Measurements from ENCODE around the gene NEGR1. TPM values are rescaled to one million over a fixed set of nuclear protein-coding genes. Genes with fewer than 3 reads are reported as not detected.

Gene NEGR1
- total RNA-seq, 4 donors from 2014 or later, result 4.1 to 12.4 (median 10.2) TPM

- H3K9me3 ChIP-seq, result no peaks in the 10 kb centered on the region
- WGBS, 2 donors, result 57 to 62% methylated on average over 3 of the region's 3 CpGs
- no peaks in the 10 kb centered on the region for H3K36me3 ChIP-seq
- TF ChIP-seq POLR2A (IDR thresholded peaks at IDR 0.05) (no peak), CTCF (IDR thresholded peaks at IDR 0.05) (no peak)
- H3K27me3 ChIP-seq, result no peaks in the 10 kb centered on the region
- no peak overlapping the region for H3K4me3 ChIP-seq (replicated peaks in 1 of 3)
- H3K27ac ChIP-seq, result no peak overlapping the region
- intact Hi-C loops (cut with DNase I), result no loop called here
- H3K4me1 ChIP-seq, result no peaks in the 10 kb centered on the region
- DNase-seq, result no peak
Measured at GRCh38 chr1:71918630-71919029, 363.7 kb downstream of the NEGR1 start.

GRCh38 chr1:71916894-71917293 lies 365.4 kb downstream of the NEGR1 start:
- intact Hi-C loops (cut with DNase I), result no loop called here
- 73 to 88% methylated on average over 4 of the region's 4 CpGs for WGBS, 2 donors
- no peaks in the 10 kb centered on the region for H3K27me3 ChIP-seq

GRCh38 chr1:71914626-71915025 lies 367.7 kb downstream of the NEGR1 start:
- Histone ChIP-seq H3K36me3 (no peaks in the 10 kb centered on the region), H3K4me3 (replicated peaks in 1 of 3) (no peak overlapping the region), H3K4me1 (peaks cover 0 to 20% of the 10 kb centered on the region in 2 donors), H3K27me3 (no peaks in the 10 kb centered on the region), H3K27ac (no peak overlapping the region), H3K9me3 (no peaks in the 10 kb centered on the region)
- intact Hi-C loops (cut with DNase I), result no loop called here
- 65 to 67% methylated on average over 1 of the region's 1 CpG for WGBS, 2 donors
- no peak for DNase-seq
- no peak for TF ChIP-seq POLR2A (IDR thresholded peaks at IDR 0.05)
- no peak for TF ChIP-seq CTCF (IDR thresholded peaks at IDR 0.05)

More at GRCh38 chr1:71916894-71917293, 365.4 kb downstream of the NEGR1 start:
- DNase-seq, result no peak
- H3K9me3 ChIP-seq, result no peaks in the 10 kb centered on the region
- H3K4me1 ChIP-seq, result no peaks in the 10 kb centered on the region
- no peak for TF ChIP-seq POLR2A (IDR thresholded peaks at IDR 0.05)
- no peak for TF ChIP-seq CTCF (IDR thresholded peaks at IDR 0.05)
- no peak overlapping the region for H3K27ac ChIP-seq
- H3K36me3 ChIP-seq, result no peaks in the 10 kb centered on the region
- no peak overlapping the region for H3K4me3 ChIP-seq (replicated peaks in 1 of 3)

- WGBS, 2 donors, result 16 to 31% methylated on average over 1 of the region's 1 CpG
- peak overlapping the region in 2 of 3 donors; percentile 44 to 66 for H3K27ac ChIP-seq
- intact Hi-C loops (cut with DNase I), result no loop called here
- H3K4me3 ChIP-seq (replicated peaks in 1 of 3), result no peak overlapping the region
- no peak for TF ChIP-seq POLR2A (IDR thresholded peaks at IDR 0.05)
- no peak for TF ChIP-seq CTCF (IDR thresholded peaks at IDR 0.05)
- peaks cover 0 to 20% of the 10 kb centered on the region in 2 donors for H3K4me1 ChIP-seq
- no peak for DNase-seq
- no peaks in the 10 kb centered on the region for H3K9me3 ChIP-seq
- no peaks in the 10 kb centered on the region for H3K27me3 ChIP-seq
- H3K36me3 ChIP-seq, result no peaks in the 10 kb centered on the region
Measured at GRCh38 chr1:71908871-71909390, 373.4 kb downstream of the NEGR1 start.

GRCh38 chr1:71908303-71908702 lies 374.0 kb downstream of the NEGR1 start:
- peaks cover 0 to 20% of the 10 kb centered on the region in 2 donors for H3K4me1 ChIP-seq
- H3K4me3 ChIP-seq (replicated peaks in 1 of 3), result no peak overlapping the region
- WGBS, 2 donors, result 7% methylated on average over 1 of the region's 1 CpG
- peak; percentile 46 to 62 for DNase-seq
- no peaks in the 10 kb centered on the region for H3K36me3 ChIP-seq
- no peaks in the 10 kb centered on the region for H3K27me3 ChIP-seq
- intact Hi-C loops (cut with DNase I), result no loop called here
- H3K9me3 ChIP-seq, result no peaks in the 10 kb centered on the region
- no peak for TF ChIP-seq POLR2A (IDR thresholded peaks at IDR 0.05)
- TF ChIP-seq CTCF (IDR thresholded peaks at IDR 0.05), result no peak
- peak overlapping the region in 2 of 3 donors; percentile 44 to 66 for H3K27ac ChIP-seq

All from thyroid gland (tissue), 4 donors.